ENCODE measurements around the gene MUC7.

DNA sequence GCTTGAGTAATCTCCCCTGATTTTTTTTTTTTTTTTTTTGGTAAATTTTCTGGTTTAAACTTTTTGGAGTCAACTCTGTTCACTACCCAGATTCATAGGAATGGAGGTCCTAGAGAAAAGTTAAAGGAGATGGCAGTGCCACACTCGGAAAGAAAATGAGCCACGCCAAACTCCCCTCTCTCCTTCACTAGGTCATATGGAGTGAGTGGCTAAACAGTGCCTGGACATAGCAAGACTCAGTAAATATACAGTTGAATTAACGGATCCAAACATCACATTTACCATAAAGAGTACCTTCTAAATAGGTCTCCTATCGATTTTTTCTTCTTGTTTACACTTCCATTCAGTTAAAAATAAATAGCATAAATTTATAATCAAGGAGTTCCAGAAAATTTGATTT is 32.7 kb downstream of the MUC7 start:
- TF ChIP-seq BHLHE40 (IDR thresholded peaks at IDR 0.05; ENCODE audit: borderline replicate concordance) (no peak), SP1 (IDR thresholded peaks at IDR 0.05) (no peak), ZNF384 (IDR thresholded peaks at IDR 0.05) (no peak), CTBP1 (IDR thresholded peaks at IDR 0.05; ENCODE audit: borderline replicate concordance) (no peak), FOXM1 (IDR thresholded peaks at IDR 0.05; ENCODE audit: borderline replicate concordance) (no peak), HDGF (IDR thresholded peaks at IDR 0.05; ENCODE audit: borderline replicate concordance) (no peak), L3MBTL2 (conservative IDR thresholded peaks at IDR 0.05) (no peak), ARNT (IDR thresholded peaks at IDR 0.05) (no peak), ELF4 (IDR thresholded peaks at IDR 0.05) (no peak), LEF1 (IDR thresholded peaks at IDR 0.05; ENCODE audit: borderline replicate concordance) (no peak)
